ENCODE measurements around the gene OR5AK2. TPM values are rescaled to one million over a fixed set of nuclear protein-coding genes. Genes with fewer than 3 reads are reported as not detected.

The OR5AK2 gene
- total RNA-seq, 1 donor from 2014 or later: not detected

GRCh38 chr11:56967726-56968125, 21.0 kb upstream of the OR5AK2 start:
- H3K9me3 ChIP-seq: peaks cover 3% of the 10 kb centered on the region
- intact Hi-C loops (cut with DNase I): no loop called here
- no peak overlapping the region for H3K4me3 ChIP-seq
- no peak overlapping the region for H3K27ac ChIP-seq
- DNase-seq (ENCODE audit: extremely low spot score in 2 of 2): no peak
- TF ChIP-seq POLR2AphosphoS5 (IDR thresholded peaks at IDR 0.05; ENCODE audit: insufficient read depth in 1 of 2, low read depth in 1 of 2) (peak in 1 of 2 donors; percentile 35), POLR2A (IDR thresholded peaks at IDR 0.05) (no peak)
- TF ChIP-seq, protein P1, sequence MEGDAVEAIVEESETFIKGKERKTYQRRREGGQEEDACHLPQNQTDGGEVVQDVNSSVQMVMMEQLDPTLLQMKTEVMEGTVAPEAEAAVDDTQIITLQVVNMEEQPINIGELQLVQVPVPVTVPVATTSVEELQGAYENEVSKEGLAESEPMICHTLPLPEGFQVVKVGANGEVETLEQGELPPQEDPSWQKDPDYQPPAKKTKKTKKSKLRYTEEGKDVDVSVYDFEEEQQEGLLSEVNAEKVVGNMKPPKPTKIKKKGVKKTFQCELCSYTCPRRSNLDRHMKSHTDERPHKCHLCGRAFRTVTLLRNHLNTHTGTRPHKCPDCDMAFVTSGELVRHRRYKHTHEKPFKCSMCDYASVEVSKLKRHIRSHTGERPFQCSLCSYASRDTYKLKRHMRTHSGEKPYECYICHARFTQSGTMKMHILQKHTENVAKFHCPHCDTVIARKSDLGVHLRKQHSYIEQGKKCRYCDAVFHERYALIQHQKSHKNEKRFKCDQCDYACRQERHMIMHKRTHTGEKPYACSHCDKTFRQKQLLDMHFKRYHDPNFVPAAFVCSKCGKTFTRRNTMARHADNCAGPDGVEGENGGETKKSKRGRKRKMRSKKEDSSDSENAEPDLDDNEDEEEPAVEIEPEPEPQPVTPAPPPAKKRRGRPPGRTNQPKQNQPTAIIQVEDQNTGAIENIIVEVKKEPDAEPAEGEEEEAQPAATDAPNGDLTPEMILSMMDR (IDR thresholded peaks at IDR 0.05): no peak
- H3K36me3 ChIP-seq: no peaks in the 10 kb centered on the region
- H3K4me1 ChIP-seq: no peaks in the 10 kb centered on the region
- no peaks in the 10 kb centered on the region for H3K27me3 ChIP-seq

- intact Hi-C loops (cut with DNase I): no loop called here
- no peaks in the 10 kb centered on the region for H3K27me3 ChIP-seq
- peaks cover 3% of the 10 kb centered on the region for H3K9me3 ChIP-seq
- H3K27ac ChIP-seq: no peak overlapping the region
- no peak for DNase-seq (ENCODE audit: extremely low spot score in 2 of 2)
- H3K36me3 ChIP-seq: no peaks in the 10 kb centered on the region
- TF ChIP-seq POLR2A (IDR thresholded peaks at IDR 0.05) (no peak), POLR2AphosphoS5 (IDR thresholded peaks at IDR 0.05; ENCODE audit: insufficient read depth in 1 of 2, low read depth in 1 of 2) (no peak)
- TF ChIP-seq, protein P1 (IDR thresholded peaks at IDR 0.05): no peak
- H3K4me3 ChIP-seq: no peak overlapping the region
- H3K4me1 ChIP-seq: no peaks in the 10 kb centered on the region
Observed at GRCh38 chr11:56968524-56968923, 20.2 kb upstream of the OR5AK2 start.

- H3K27me3 ChIP-seq: no peaks in the 10 kb centered on the region
- H3K4me3 ChIP-seq: no peak overlapping the region
- no peak for TF ChIP-seq POLR2AphosphoS5 (IDR thresholded peaks at IDR 0.05; ENCODE audit: insufficient read depth in 1 of 2, low read depth in 1 of 2)
- TF ChIP-seq, protein P1 (IDR thresholded peaks at IDR 0.05): no peak
- TF ChIP-seq POLR2A (IDR thresholded peaks at IDR 0.05): no peak
- no peak for DNase-seq (ENCODE audit: extremely low spot score in 2 of 2)
- no peaks in the 10 kb centered on the region for H3K4me1 ChIP-seq
- H3K36me3 ChIP-seq: no peaks in the 10 kb centered on the region
- no peak overlapping the region for H3K27ac ChIP-seq
- no peaks in the 10 kb centered on the region for H3K9me3 ChIP-seq
- intact Hi-C loops (cut with DNase I): no loop called here
Observed at GRCh38 chr11:56977314-56977713, 11.4 kb upstream of the OR5AK2 start.

GRCh38 chr11:56990702-56991101, 2.0 kb downstream of the OR5AK2 start:
- DNase-seq (ENCODE audit: extremely low spot score in 2 of 2): no peak
- Histone ChIP-seq H3K27me3 (no peaks in the 10 kb centered on the region), H3K27ac (no peak overlapping the region), H3K4me1 (no peaks in the 10 kb centered on the region), H3K4me3 (no peak overlapping the region), H3K36me3 (no peaks in the 10 kb centered on the region), H3K9me3 (peaks cover 6% of the 10 kb centered on the region)
- intact Hi-C loops (cut with DNase I): no loop called here
- TF ChIP-seq POLR2AphosphoS5 (IDR thresholded peaks at IDR 0.05; ENCODE audit: insufficient read depth in 1 of 2, low read depth in 1 of 2): no peak
- no peak for TF ChIP-seq POLR2A (IDR thresholded peaks at IDR 0.05)
- TF ChIP-seq, protein P1 (IDR thresholded peaks at IDR 0.05): no peak

DNA sequence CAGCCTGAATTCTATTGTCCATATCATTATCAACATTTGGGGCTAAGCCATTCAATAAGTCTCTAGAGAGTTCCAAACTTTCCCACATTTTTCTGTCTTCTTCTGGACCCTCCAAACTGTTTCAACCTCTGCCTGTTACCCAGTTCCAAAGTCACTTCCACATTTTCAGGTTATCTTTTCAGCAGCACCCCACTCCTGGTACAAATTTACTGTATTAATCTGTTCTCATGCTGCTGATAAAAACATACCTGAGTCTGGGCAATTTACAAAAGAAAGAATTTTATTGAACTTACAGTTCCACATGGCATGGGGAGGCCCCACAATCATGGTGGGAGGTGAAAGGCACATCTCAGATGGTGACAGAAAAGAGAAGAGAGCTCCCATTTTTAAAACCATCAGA, 5.8 kb downstream of the OR5AK2 start:
- DNase-seq (ENCODE audit: extremely low spot score in 2 of 2): no peak
- TF ChIP-seq POLR2A (IDR thresholded peaks at IDR 0.05): no peak
- TF ChIP-seq, protein P1 (IDR thresholded peaks at IDR 0.05): no peak
- TF ChIP-seq POLR2AphosphoS5 (IDR thresholded peaks at IDR 0.05; ENCODE audit: insufficient read depth in 1 of 2, low read depth in 1 of 2): no peak
- intact Hi-C loops (cut with DNase I): no loop called here
- Histone ChIP-seq H3K27me3 (no peaks in the 10 kb centered on the region), H3K4me3 (no peak overlapping the region), H3K36me3 (no peaks in the 10 kb centered on the region), H3K27ac (no peak overlapping the region), H3K4me1 (no peaks in the 10 kb centered on the region), H3K9me3 (peaks cover 6% of the 10 kb centered on the region)

All from vagina (tissue), 2 donors.